Peyer's patch (tissue), 4 donors: ENCODE data around the gene MRPL36.

Experiments
- CTCF ChIP-seq, 6 experiments: fragments of 450-650 bp in 4 of 6; fragments of 200-600 bp in 2 of 6; sonication (generic) in 1 of 6; IDR thresholded peaks; one replicate each; pipeline ENCODE4 v1.5.1; 2017 to 2019; ENCODE audit warnings: antibody characterized with exemption in 6 of 6, mild to moderate bottlenecking in 3 of 6, moderate library complexity in 1 of 6
- POLR2A ChIP-seq, 2 donors: fragments of 450-650 bp; IDR thresholded peaks; one replicate each; pipeline ENCODE4 v1.5.1; 2017; ENCODE audit warnings: antibody characterized with exemption in 2 of 2, mild to moderate bottlenecking in 2 of 2, moderate library complexity in 2 of 2

GRCh38 chr5:1797855-1798254 lies 1.8 kb downstream of the MRPL36 start:
- TF ChIP-seq CTCF (IDR thresholded peaks at IDR 0.05) (no peak), POLR2A (IDR thresholded peaks at IDR 0.05) (no peak)
